22Rv1 (cell line): ENCODE measurements around the gene VSIG2.

Experiments
- ZFX ChIP-seq: fragments of 450-650 bp; IDR thresholded peaks from 2 replicates; pipeline ENCODE4 v1.6.1; 2017; ENCODE audit warnings: antibody characterized with exemption, borderline replicate concordance
- TF ChIP-seq, protein P1 (sequence below): fragments of 450-650 bp; IDR thresholded peaks from 2 replicates; pipeline ENCODE4 v1.5.1; 2017; ENCODE audit warnings: mild to moderate bottlenecking

DNA sequence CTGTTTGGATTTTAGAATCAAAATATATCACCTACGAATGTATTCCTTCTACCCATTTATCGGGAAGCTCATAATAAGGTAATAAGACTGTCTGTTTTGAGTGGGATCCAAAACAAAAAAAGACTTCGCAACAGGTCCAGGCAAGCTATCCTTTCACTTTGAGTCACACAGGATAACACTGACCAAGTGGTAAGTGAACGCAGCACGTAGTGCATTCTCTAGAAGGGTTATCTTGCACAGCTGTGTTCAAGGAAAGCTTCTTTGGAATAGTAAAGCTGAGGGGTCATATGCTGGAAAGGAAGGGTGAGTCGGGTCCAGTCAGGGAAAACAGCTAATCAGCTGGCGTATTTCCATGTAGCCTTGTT, 34.7 kb downstream of the VSIG2 start:
- TF ChIP-seq, protein P1, sequence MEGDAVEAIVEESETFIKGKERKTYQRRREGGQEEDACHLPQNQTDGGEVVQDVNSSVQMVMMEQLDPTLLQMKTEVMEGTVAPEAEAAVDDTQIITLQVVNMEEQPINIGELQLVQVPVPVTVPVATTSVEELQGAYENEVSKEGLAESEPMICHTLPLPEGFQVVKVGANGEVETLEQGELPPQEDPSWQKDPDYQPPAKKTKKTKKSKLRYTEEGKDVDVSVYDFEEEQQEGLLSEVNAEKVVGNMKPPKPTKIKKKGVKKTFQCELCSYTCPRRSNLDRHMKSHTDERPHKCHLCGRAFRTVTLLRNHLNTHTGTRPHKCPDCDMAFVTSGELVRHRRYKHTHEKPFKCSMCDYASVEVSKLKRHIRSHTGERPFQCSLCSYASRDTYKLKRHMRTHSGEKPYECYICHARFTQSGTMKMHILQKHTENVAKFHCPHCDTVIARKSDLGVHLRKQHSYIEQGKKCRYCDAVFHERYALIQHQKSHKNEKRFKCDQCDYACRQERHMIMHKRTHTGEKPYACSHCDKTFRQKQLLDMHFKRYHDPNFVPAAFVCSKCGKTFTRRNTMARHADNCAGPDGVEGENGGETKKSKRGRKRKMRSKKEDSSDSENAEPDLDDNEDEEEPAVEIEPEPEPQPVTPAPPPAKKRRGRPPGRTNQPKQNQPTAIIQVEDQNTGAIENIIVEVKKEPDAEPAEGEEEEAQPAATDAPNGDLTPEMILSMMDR: no peak
- no peak for TF ChIP-seq ZFX
